Trophoblast cell (in vitro differentiated cells and primary cell): ENCODE measurements around the gene ARPC4.
A peak's percentile ranks its signal among the peaks of the same experiment; 100 is the strongest.

Experiments
- DNase-seq, 2 donors: peaks; one replicate each; pipeline ENCODE4 v3.0.0-alpha.2; 2016
- H2AFZ ChIP-seq: 2 replicates; pipeline ENCODE4 v1.6.1; 2013; ENCODE audit warnings: low read length, moderate library complexity, mild to moderate bottlenecking; ENCODE audit not compliant: insufficient read depth, poor library complexity
- H2AK5ac ChIP-seq: 2 replicates; pipeline ENCODE4 v1.6.1; 2013; ENCODE audit warnings: mild to moderate bottlenecking, low read length
- H2BK120ac ChIP-seq: 2 replicates; pipeline ENCODE4 v1.6.1; 2013; ENCODE audit warnings: low read length, mild to moderate bottlenecking, moderate library complexity; ENCODE audit not compliant: insufficient read depth, poor library complexity
- H2BK12ac ChIP-seq: 2 replicates; pipeline ENCODE4 v1.6.1; 2013; ENCODE audit warnings: mild to moderate bottlenecking, low read length, moderate library complexity
- H2BK5ac ChIP-seq: 2 replicates; pipeline ENCODE4 v1.6.1; 2013; ENCODE audit warnings: low read length, low read depth, moderate library complexity, mild to moderate bottlenecking; ENCODE audit not compliant: poor library complexity
- H3K14ac ChIP-seq: 2 replicates; pipeline ENCODE4 v1.6.1; 2013; ENCODE audit warnings: mild to moderate bottlenecking, low read length
- H3K18ac ChIP-seq: 2 replicates; pipeline ENCODE4 v1.6.1; 2013; ENCODE audit warnings: mild to moderate bottlenecking, low read length
- H3K23ac ChIP-seq: 2 replicates; pipeline ENCODE4 v1.6.1; 2013; ENCODE audit warnings: low read length
- H3K27ac ChIP-seq: 2 replicates; pipeline ENCODE4 v1.5.1; 2013; ENCODE audit warnings: low read depth, mild to moderate bottlenecking, inconsistent platforms, low read length, moderate library complexity
- H3K27me3 ChIP-seq: 2 replicates; pipeline ENCODE4 v1.6.1; 2013; ENCODE audit warnings: inconsistent platforms, mild to moderate bottlenecking, low read length, moderate library complexity; ENCODE audit not compliant: insufficient read depth
- H3K36me3 ChIP-seq, 2 experiments: 1 replicate in 1 of 2; 2 replicates in 1 of 2; pipeline ENCODE4 v1.6.1; 2013; ENCODE audit warnings: low read length in 2 of 2, mild to moderate bottlenecking in 2 of 2, moderate library complexity in 1 of 2; ENCODE audit not compliant: insufficient read depth in 2 of 2, control insufficient read depth in 1 of 2
- H3K4ac ChIP-seq: 2 replicates; pipeline ENCODE4 v1.6.1; 2013; ENCODE audit warnings: low read depth, mild to moderate bottlenecking, low read length, moderate library complexity
- H3K4me1 ChIP-seq, 2 experiments: 1 replicate in 1 of 2; 2 replicates in 1 of 2; pipeline ENCODE4 v1.6.1; 2013; ENCODE audit warnings: low read length in 2 of 2, mild to moderate bottlenecking in 2 of 2, moderate library complexity in 1 of 2; ENCODE audit not compliant: insufficient read depth in 2 of 2, control insufficient read depth in 1 of 2
- H3K4me2 ChIP-seq: 2 replicates; pipeline ENCODE4 v1.6.1; 2013; ENCODE audit warnings: inconsistent platforms, mild to moderate bottlenecking, low read length, moderate library complexity
- H3K4me3 ChIP-seq: 2 replicates; pipeline ENCODE4 v1.5.1; 2013; ENCODE audit warnings: mild to moderate bottlenecking, low read depth, low read length, inconsistent platforms
- H3K79me1 ChIP-seq: one replicate; pipeline ENCODE4 v1.6.1; 2013; ENCODE audit warnings: low read length
- H3K79me2 ChIP-seq: 2 replicates; pipeline ENCODE4 v1.6.1; 2013; ENCODE audit warnings: low read length, mild to moderate bottlenecking; ENCODE audit not compliant: control insufficient read depth, insufficient read depth, poor library complexity
- H3K9ac ChIP-seq: 2 replicates; pipeline ENCODE4 v1.6.1; 2013; ENCODE audit warnings: mild to moderate bottlenecking, low read length
- H3K9me3 ChIP-seq: 2 replicates; pipeline ENCODE4 v1.6.1; 2013; ENCODE audit warnings: low read depth, mild to moderate bottlenecking, control low read depth, inconsistent platforms, low read length; ENCODE audit not compliant: insufficient read depth
- H4K12ac ChIP-seq: 2 replicates; pipeline ENCODE4 v1.6.1; 2013; ENCODE audit warnings: low read depth, mild to moderate bottlenecking, low read length, moderate library complexity
- H4K8ac ChIP-seq: 2 replicates; pipeline ENCODE4 v1.6.1; 2013; ENCODE audit warnings: low read depth, mild to moderate bottlenecking, low read length, moderate library complexity
- H4K91ac ChIP-seq: one replicate; pipeline ENCODE4 v1.6.1; 2013; ENCODE audit warnings: low read depth, mild to moderate bottlenecking, low read length, moderate library complexity
- WGBS: extraction: QIAGEN DNeasy Blood & Tissue Kit; methylation state at CpG from one replicate; pipeline ENCODE4 v1.1.7; 2013; ENCODE audit warnings: missing lambda C conversion rate; ENCODE audit not compliant: insufficient read length, insufficient coverage; ENCODE audit errors: extremely low coverage; 5-methylcytosine and 5-hydroxymethylcytosine counted together

Gene ARPC4

DNA sequence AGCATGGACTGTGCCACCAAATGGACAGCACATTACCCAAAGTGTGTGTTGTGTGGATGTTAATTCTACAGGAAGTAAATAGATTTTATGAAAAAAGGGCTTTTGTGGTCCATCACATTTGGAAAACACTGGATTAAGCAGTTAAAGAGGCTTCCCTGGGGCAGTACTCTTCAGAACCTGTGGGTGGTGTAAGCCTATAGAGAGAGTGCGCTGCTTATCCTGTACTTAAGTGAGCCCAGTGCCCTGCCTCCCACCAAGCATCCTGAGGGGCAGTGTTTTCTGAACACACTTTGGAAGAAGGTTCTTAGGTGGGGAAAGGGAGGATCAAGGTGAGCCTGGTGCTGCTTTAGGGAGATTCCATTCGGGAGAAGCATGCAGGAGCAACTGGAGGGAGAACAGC lies 28.1 kb downstream of the ARPC4 start:
- no peak overlapping the region for H4K12ac ChIP-seq
- H3K9me3 ChIP-seq, result no peaks in the 10 kb centered on the region
- peak in 1 of 2 donors; percentile 18 for DNase-seq
- H2AFZ ChIP-seq, result no peak overlapping the region
- H2BK5ac ChIP-seq, result no peak overlapping the region
- no peak overlapping the region for H4K91ac ChIP-seq
- H4K8ac ChIP-seq, result no peak overlapping the region
- no peak overlapping the region for H3K23ac ChIP-seq
- no peak overlapping the region for H2BK12ac ChIP-seq
- no peaks in the 10 kb centered on the region for H3K79me1 ChIP-seq
- no peaks in the 10 kb centered on the region for H3K4me1 ChIP-seq
- no peaks in the 10 kb centered on the region for H3K79me2 ChIP-seq
- peaks cover 0 to 8% of the 10 kb centered on the region in 2 experiments for H3K36me3 ChIP-seq
- no CpG with 5 or more reads among the region's 2 CpGs for WGBS
- H3K4me2 ChIP-seq, result no peak overlapping the region
- no peaks in the 10 kb centered on the region for H3K27me3 ChIP-seq
- H3K9ac ChIP-seq, result no peak overlapping the region
- H3K4ac ChIP-seq, result no peak overlapping the region
- H3K14ac ChIP-seq, result no peak overlapping the region
- H2AK5ac ChIP-seq, result no peak overlapping the region
- H3K27ac ChIP-seq, result no peak overlapping the region
- no peak overlapping the region for H2BK120ac ChIP-seq
- no peak overlapping the region for H3K18ac ChIP-seq
- H3K4me3 ChIP-seq, result no peak overlapping the region

GRCh38 chr3:9825451-9826040 lies 32.7 kb downstream of the ARPC4 start:
- Histone ChIP-seq H3K18ac (no peak overlapping the region), H3K9ac (no peak overlapping the region), H3K27me3 (no peaks in the 10 kb centered on the region), H3K4me3 (no peak overlapping the region), H2BK120ac (no peak overlapping the region), H4K8ac (no peak overlapping the region), H3K27ac (no peak overlapping the region), H4K12ac (no peak overlapping the region), H3K9me3 (peaks cover 3% of the 10 kb centered on the region), H3K23ac (no peak overlapping the region), H3K79me2 (no peaks in the 10 kb centered on the region), H2BK5ac (no peak overlapping the region), H3K4ac (no peak overlapping the region), H2AFZ (no peak overlapping the region), H4K91ac (no peak overlapping the region), H3K4me2 (no peak overlapping the region), H3K36me3 (peaks cover 3 to 8% of the 10 kb centered on the region in 2 experiments), H2AK5ac (no peak overlapping the region), H3K4me1 (no peaks in the 10 kb centered on the region), H3K14ac (no peak overlapping the region), H2BK12ac (no peak overlapping the region), H3K79me1 (no peaks in the 10 kb centered on the region)
- no peak for DNase-seq
- WGBS, result no CpG with 5 or more reads among the region's 14 CpGs

GRCh38 chr3:9826815-9827573 lies 34.1 kb downstream of the ARPC4 start:
- Histone ChIP-seq H3K27ac (no peak overlapping the region), H3K27me3 (no peaks in the 10 kb centered on the region), H2BK12ac (no peak overlapping the region), H3K36me3 (peaks cover 3 to 10% of the 10 kb centered on the region in 2 experiments), H2AFZ (no peak overlapping the region), H3K79me2 (no peaks in the 10 kb centered on the region), H3K9ac (no peak overlapping the region), H4K91ac (no peak overlapping the region), H3K9me3 (peaks cover 3% of the 10 kb centered on the region), H4K12ac (no peak overlapping the region), H2BK120ac (no peak overlapping the region), H2AK5ac (no peak overlapping the region), H3K4ac (no peak overlapping the region), H3K4me3 (no peak overlapping the region), H3K4me2 (no peak overlapping the region), H3K14ac (no peak overlapping the region), H2BK5ac (no peak overlapping the region), H3K23ac (no peak overlapping the region), H3K18ac (no peak overlapping the region), H4K8ac (no peak overlapping the region), H3K4me1 (no peaks in the 10 kb centered on the region), H3K79me1 (no peaks in the 10 kb centered on the region)
- DNase-seq, result peak; percentile 43 to 76
- WGBS, result no CpG with 5 or more reads among the region's 20 CpGs

DNA sequence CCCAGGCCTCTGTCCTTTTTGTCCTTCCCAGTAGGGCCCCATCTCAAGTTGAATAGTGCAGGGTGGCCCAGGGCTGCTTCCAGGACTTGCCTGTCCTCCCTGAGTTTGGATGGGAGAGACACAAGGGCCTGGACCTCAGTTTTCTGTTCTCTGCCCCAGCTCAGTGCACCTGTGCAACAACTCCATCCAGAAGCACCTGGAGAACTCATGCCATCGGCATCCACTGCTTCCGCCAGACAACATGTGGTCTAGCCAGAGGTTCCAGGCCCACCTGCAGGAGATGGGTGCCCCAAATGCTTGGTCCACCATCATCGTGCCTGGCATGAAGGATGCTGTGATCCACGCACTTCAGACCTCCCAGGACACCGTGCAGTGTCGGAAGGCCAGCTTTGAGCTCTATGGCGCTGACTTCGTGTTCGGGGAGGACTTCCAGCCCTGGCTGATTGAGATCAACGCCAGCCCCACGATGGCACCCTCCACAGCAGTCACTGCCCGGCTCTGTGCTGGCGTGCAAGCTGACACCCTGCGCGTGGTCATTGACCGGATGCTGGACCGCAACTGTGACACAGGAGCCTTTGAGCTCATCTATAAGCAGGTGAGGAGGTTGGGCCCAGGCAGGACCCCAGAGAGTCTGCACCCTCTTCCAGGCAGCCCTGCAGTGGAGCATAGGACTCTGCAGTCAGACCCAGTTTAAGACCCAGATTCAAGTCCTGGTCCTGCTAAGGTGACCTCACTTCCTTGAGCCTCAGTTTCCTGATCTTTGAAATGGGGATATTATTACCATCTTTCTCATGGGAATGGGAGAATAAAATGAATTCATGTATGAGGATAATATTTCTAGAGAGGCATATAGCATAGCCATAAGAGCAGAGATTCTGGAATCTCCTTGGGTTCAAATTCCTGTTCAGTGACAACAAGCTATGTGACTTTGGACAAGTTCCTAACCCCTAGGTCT lies 36.2 kb downstream of the ARPC4 start:
- Histone ChIP-seq H2BK120ac (no peak overlapping the region), H3K79me2 (no peaks in the 10 kb centered on the region), H3K4ac (no peak overlapping the region), H4K8ac (no peak overlapping the region), H3K9me3 (peaks cover 3% of the 10 kb centered on the region), H3K4me1 (no peaks in the 10 kb centered on the region), H3K4me3 (peak overlapping the region; percentile 15), H3K18ac (no peak overlapping the region), H3K27ac (no peak overlapping the region), H2AFZ (no peak overlapping the region), H4K91ac (no peak overlapping the region), H2AK5ac (no peak overlapping the region), H3K4me2 (no peak overlapping the region), H3K27me3 (no peaks in the 10 kb centered on the region), H2BK5ac (no peak overlapping the region), H3K9ac (peak overlapping the region; percentile 18), H4K12ac (no peak overlapping the region), H3K23ac (no peak overlapping the region), H3K36me3 (peaks cover 12 to 20% of the 10 kb centered on the region in 2 experiments), H3K14ac (no peak overlapping the region), H2BK12ac (no peak overlapping the region), H3K79me1 (no peaks in the 10 kb centered on the region)
- DNase-seq, result no peak
- WGBS, result no CpG with 5 or more reads among the region's 17 CpGs
